ENCODE measurements around the gene WDR44.
"Not testable (repeated sequence)": the region's sequence is repeated elsewhere in the genome, so short reads cannot be mapped to it uniquely, and the experiment has no call there.

The WDR44 gene

DNA sequence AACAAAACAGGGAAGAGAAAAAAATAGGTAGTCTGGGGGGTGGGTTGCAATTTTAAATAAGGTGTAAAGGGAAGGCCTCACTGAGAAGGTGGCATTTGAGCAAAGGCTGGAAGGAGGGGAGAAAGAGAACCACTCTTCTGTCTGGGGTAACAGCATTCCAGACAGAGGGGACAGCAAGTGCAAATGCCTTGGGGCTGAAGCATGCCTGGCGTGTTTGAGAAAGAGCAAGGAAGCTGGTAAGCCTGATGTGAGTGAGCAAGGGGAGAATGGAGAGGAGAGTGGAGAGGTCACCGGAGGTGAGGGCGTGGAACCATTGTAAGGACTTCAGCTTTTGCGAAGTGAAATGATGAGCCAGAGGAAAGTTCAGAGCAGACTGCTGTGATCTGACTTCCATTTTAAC is 130.0 kb downstream of the WDR44 start:
- DNase-seq, result no peak

DNA sequence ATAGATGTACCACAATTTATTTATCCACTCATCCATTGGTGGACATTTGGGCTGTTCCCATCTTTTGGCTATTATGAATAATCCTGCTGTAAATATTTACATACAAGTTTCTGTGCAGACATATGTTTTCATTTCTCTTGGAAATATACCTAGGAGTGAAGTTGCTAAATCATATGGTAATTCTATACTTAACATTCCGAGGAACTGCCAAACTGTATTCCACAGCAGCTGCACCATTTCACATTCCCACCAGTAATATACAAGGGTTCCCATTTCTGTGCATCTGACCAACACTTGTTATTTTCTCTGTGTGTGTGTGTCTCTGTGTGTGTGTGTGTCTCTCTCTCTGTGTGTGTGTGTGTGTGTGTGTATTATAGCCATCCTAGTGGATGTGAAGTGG is 134.3 kb downstream of the WDR44 start:
- no peak for DNase-seq

DNA sequence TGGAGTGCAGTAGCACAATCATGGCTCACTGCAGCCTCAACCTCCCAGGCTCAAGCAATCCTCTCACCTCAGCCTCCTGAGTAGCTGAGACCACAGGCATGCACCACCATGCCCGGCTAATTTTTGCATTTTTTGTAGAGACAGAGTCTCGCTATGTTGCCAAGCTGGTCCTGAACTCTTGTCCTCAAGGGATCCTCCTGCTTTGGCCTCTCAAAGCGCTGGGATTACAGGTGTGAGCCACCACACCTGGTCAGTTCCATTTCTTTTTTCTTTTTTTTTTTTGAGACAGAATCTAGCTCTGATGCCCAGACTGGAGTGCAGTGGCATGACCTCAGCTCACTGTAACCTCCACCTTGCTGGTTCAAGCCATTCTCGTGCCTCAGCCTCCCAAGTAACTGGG is 136.5 kb downstream of the WDR44 start:
- not testable (repeated sequence) for DNase-seq

DNA sequence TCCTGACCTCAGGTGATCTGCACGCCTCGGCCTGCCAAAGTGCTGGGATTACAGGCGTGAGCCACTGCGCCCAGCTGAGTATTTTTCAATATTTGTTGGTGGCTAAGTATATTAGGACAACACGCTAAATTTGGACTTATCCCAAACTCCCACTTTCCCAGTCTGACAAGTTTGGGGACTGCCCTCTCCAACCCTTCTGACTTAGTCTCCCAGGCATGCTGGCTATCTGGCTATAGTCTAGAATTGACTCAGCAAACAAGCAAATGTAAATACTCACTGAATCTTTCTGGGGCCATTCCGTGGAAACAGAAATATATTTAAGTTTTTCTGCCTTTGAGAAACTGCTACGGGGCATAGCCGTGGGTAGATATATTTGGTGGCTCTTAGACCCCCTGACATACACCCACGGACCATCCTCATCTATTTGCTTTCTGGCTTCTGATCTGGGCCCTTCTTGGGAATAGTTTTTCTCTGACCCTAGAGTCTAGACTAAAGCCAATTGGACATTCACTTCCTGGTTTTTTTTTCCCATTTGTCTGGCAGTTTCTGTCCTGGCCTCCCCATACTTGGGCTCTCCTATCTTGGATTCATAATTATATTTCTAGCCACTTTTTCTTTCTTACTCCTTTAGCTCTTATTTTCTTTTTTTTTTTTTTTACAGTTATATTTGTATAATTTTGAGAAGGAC is 138.5 kb downstream of the WDR44 start:
- DNase-seq, result no peak

DNA sequence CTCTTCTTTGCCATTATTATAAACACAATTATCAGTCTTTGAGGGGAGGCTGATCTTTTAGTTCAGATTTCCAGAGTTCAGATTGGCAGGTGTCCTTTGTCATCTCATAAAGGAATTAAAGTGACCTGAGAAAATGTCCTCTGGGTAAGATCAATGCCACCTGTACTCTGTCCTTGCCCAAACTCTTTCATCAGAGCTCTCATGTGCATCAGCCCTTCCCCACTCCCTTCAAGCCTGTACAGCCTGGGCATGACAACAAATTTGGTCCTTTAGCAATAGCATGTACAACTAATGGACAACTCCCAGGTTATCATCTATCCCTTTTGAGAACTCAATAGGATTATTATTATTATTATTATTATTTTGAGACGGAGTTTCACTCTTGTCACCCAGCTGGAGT is 140.8 kb downstream of the WDR44 start:
- not testable (repeated sequence) for DNase-seq

DNA sequence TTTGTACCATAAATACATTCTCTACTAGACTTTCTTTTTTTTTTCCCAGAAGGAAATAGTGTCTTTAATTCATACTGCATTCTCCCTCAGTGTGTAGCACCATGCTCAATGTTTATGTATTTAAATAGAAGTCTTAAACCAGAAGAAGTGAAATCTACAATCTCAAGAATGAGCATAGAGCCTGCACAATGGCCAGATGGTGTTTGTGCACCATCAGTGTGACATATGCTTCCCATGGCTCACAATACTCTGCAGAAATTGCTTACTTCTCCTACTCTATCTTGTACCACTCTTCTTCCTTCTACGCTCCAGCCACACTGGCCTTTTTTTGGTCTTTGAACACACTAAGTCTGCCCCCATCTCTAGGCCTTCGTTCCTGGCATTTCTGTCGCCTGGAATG is 147.1 kb downstream of the WDR44 start:
- DNase-seq, result no peak

DNA sequence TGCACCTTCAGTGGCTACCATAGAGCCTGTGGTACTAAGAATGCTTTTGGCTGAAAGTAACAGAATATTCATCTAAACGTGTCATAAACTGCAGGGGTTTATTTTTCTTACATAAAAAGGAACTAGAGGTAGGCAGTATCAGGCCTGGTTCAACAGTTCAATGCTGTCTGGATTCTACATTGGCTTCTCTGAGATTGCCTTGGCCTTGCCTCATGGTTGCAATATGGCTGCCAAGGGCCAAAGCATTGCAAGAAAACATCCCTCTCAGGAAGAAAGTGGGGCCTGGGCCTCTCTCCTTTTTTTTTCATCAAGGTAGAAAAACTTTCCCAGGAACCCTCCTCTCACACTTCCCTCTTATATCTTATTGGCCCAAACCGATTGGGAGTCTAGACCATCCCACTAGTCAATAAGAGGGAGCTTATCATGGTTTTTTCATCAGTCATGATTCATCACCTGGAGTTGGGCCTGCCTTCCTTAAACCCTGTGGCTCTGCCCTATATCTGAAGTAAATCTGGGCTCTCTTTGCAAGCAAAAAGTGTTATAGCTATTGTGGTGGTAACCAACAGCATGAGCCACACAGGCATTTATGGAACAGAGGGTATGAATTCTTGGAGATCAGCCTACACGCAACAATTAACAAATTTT is 147.9 kb downstream of the WDR44 start:
- no peak for DNase-seq

DNA sequence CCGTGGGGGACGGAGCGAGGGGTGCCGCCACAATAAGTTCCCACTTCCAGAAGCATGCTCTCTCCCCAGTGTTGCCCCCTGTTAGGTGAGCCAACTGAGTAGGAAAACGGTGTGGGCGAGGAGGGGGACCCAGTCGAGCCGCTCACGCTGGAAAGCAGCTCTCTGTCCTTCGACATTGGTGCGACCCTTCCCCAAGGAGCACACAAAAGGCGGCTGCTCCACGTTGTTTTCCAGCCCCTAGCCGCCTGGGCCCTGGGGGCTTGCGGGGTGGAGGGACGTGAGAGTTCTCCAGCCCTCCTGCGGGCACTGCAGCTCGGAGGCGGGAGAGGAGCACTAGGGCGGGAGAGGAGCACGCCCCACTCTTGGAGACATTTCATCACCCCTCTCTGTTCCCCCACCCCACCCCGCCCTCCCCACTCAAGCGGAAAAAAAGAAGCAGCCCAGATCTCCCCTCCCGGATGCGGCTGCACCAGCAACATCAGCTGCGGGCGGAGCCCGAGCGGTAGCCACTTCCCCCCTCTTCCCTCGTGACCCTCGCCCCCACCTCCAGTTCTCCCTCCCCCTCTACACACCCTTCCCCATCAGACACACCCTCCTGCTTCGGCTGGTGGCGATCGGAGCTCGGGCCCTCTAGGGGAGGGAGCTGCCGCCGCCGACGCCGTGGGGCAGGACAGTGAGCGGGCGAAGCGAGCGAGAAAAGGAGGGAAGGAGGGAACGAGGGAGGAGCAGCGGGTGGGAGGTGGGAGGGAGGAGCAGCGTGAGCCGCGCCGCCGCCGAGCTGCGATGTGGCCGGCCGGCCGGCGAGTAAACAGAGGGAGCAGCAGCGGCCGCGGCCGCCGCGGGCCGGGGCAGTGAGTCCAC is 149.4 kb downstream of the WDR44 start, which contains the start of gene DOCK11:
DOCK11 (plus strand) TSS at position 755 of the 861 bp plus-strand sequence. CDS start 157 bp downstream, outside the sequence.
- peak in 55 of 56 donors; percentile 1 to 73 (median 47) for DNase-seq

DNA sequence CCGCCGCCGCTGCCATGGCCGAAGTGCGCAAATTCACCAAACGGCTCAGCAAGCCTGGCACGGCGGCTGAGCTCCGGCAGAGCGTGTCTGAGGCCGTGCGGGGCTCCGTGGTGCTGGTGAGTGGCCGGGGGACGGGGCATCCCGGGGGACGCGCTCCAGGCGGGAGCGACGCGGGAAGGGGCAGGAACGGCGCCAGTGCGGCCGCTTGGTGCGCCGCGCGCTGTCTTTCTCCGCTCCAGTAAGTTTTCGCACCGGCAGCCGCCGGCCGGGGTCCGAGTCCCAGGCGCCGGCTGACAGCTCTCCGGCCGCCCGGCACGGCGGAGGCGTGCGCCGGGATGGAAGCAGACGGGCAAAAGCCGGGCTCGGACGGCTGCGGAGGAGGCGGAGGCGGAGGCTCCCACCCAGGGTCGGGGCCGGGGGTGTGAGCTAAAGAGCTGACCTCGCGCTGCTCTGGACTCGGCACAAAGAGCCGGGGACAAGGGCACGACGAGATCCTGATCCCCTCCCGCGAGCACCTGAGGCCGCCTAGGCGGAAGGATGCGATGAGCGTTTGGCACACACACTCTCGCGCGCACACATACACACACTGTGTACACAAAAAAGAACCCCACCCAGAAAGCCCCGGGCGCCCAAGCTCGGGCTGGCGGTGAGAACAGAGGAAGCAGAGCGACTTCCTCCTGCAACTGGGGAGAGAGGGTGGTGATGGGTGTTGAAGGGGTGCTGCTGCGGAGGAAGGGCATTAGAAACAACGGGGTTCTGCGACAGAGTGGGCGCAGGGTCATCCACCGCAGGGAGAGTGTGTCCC is 150.3 kb downstream of the WDR44 start:
- DNase-seq, result peak in 32 of 56 donors; percentile 0 to 52 (median 10)

DNA sequence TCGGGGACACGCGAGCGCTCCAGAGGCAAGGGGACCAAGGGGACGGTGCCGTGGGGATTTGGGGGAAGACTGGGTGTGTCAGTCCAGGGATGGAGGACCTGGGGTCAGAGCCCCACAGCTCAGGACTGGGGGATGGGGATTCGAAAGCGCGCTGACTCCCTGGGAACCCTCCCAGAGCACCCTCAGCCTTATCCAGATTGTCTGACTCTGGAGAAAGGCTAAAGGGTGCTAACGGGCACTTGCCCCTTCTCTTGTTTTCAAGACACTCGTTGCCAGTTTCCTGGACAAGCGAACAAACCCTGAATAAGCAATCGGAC is 150.8 kb downstream of the WDR44 start:
- peak in 2 of 56 donors; percentile 29 to 36 for DNase-seq

DNA sequence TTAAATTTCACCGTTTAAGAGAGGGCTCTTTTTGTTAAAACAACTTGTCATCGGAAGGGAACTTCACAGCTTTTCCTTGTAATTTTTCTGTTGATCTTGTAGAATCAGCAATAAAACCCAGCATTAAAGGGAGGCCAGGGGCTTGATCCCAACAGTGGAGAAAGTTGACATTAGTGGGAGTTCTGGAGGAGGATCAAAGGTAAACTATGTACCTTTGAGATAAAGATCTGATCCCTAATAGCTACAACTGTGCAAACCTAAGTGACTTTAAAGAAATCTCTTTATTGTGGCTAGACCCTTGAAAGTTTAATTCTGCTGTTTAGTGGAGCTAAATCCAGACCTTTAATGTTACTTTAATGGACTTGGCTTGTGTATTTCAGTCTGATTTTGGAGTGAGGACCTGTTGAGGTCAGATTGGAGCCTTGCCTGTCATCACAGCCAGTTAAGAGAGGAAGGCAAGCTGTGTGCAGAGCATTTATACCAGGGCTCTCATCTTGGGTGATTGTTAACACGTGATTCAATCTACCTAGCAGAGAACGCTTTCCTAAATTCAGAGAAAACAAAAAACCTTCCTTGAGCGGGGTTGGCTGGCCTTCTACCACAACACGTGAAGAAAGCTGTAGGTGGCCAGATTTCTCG is 151.4 kb downstream of the WDR44 start:
- peak in 4 of 56 donors; percentile 1 to 10 (median 6) for DNase-seq

DNA sequence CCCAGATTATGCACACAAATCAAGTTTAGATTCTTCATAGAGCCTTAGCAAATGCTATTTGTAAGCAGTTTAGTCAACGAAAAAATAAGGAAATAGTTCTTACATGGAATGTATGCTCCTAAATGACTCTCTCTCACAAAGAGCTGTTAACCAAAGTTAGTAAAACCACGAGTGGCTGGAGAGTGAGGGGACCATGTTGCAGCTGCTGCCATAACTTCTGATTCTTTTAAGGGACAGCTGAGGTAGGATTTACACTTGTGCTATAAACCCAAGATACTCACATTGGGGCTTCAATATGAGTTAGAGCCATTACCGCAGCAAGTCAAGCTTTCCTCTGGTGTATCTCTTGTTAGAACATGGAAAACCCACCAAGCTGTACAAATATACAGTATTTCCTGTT is 152.4 kb downstream of the WDR44 start:
- DNase-seq, result no peak

DNA sequence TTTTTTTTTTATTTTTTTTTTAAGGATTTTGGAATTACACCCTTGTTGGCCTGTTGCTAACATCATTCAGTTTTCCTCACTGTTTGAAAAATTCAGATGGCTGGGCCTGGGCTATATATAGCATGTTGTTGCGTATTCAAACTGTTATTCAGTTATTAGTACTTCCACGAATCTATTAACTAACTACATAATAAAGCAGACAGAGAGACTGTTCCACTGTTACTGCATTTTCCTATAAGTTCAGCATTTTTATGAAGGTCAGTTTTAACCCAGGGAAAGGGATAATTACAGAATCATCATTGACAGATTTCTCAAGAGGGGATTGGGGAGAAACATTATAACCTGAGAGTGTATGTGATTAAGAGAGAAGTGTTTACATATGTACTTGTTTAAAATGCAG is 152.8 kb downstream of the WDR44 start:
- no peak for DNase-seq

DNA sequence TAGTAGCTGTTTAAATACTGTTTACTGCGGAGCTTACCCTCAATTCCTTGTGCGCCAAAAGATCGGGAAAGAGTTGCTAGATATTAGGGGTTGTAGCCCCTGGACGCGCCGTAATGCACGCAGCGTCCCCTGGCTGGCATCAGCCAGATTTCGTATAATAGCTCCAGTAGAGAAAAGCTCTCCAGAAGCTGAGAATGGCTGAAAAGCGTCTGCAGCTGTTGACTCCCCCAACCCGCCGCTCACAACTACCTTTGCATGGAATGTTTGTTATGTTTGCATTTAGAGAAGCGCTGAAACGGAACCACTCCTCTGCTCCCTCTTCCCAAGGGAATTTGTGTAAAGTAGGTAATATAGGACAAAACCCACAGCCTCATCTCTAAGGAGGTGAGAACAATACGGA is 153.4 kb downstream of the WDR44 start:
- DNase-seq, result peak in 3 of 56 donors; percentile 0 to 3 (median 1)
